ENCODE measurements around the gene CIB1.
"Not testable (repeated sequence)": the region's sequence is repeated elsewhere in the genome, so short reads cannot be mapped to it uniquely, and the experiment has no call there.

The CIB1 gene

DNA sequence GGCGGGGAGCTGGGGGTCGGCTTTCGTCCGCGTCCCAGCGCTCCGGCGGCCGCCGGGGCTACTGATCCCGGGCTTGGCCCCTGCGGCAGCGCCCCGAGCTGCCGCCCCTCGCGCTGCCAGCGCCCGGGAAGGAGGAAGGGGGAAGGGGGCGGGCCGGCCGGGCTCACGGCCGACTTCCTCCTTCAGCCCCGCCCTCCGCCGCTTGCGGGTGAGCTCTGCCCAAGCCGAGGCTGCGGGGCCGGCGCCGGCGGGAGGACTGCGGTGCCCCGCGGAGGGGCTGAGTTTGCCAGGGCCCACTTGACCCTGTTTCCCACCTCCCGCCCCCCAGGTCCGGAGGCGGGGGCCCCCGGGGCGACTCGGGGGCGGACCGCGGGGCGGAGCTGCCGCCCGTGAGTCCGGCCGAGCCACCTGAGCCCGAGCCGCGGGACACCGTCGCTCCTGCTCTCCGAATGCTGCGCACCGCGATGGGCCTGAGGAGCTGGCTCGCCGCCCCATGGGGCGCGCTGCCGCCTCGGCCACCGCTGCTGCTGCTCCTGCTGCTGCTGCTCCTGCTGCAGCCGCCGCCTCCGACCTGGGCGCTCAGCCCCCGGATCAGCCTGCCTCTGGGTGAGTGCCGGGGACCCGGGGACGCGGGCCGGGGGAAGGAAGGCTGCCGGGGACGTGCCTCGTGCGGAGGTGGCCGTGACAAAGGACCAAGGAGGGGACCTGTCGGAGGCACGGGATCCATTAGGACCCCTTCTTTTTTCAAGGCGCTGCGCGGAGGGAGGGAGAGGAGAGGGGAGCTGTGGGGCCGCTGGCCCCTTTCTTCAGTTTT lies 32.4 kb downstream of the CIB1 start, which contains the start of gene SEMA4B:
TSS of gene SEMA4B (plus strand) at position 201 of the 814 bp plus-strand sequence. CDS start at position 450, 249 bp downstream.
- FAIRE-seq (no peak), DNase-seq (ENCODE audit: extremely low spot score, insufficient read length, low read depth) (peak; percentile 84)

DNA sequence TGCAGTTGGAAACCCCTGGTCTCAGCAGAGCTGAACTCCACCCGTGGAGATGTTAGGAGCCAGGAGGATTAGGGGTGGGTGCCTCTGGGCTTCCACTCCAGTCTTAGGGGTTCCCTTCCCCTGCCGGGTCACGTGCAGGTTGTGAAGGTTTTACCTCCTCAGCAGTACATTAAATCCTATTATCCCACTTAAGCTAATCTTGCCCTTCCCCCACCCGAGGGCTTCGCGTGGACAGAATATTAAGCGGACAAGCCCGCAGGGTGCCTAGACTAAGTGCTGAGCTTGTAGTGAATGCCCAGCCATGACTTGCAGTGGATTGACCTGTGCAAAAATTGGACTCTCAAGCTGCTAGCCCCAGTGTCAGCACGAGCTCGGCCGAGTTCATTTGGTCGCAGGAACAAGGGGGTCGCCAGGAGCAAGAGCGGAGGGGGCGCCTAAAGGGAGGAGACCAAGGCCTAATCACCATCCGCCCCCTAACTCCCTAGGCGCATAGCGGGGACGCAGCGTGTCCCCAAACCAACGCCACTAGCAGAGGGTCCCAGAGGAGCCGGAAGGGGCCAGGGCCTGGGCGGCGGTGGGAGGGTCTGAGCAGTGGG lies 33.1 kb downstream of the CIB1 start:
- no peak for FAIRE-seq
- no peak for DNase-seq (ENCODE audit: extremely low spot score, insufficient read length, low read depth)

DNA sequence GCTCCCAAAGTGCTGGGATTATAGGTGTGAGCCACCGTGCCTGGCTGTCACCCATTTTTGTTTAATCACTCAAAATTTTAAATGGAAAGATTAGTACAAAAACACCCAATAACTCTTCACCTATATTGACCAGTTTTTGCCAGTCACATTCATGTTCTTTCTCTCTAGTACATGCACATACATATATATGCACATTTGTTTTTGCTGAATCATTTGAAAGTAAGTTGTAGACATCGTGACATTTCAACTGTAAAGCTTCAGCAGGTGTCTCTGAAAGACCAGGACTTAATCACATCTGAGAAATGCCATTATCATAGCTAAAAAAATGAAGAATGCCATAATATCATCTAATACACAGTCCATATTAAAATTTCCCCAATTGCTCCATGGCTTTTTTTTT lies 39.1 kb downstream of the CIB1 start:
- FAIRE-seq (no peak), DNase-seq (ENCODE audit: extremely low spot score, insufficient read length, low read depth) (no peak)

DNA sequence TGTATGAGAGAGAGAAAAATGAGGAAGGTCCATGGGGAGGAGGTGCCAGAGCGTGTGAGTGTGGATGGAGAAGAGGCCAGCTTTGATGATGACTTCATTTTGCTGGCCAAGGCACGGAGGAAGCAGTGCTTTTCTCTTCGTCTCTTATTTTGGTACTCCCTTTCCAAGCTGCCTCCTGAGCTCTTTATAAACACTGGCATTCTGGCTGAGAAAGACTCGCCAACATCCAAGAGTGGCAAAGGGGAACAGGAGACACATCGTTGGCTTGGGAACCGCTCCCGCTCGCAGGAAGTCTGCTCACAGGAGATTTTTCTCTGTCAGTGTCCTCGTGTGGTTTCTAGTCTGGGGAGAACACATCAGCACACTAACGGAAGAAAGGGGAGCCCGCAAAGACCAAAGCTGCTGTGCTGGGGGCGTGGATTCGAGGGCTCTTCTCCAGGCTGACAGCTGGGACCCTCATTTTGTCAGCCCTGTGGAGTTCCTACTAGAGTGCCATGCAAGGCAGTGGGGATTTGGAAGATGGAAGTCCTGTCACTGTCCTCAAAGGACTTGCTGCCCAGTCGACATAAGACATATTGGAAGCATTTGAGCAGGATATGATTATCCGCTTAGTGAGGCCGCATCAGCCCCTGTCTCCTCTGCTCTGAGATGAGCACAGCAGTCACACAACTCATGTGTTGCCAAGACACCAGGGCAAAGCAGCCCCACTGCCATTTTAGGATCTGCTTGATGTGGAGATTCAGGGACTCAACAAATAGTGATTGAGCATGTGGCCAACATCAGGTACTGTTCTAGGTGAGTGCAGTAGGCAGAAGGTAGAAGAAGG lies 40.6 kb downstream of the CIB1 start:
- FAIRE-seq (no peak), DNase-seq (ENCODE audit: extremely low spot score, insufficient read length, low read depth) (no peak)

DNA sequence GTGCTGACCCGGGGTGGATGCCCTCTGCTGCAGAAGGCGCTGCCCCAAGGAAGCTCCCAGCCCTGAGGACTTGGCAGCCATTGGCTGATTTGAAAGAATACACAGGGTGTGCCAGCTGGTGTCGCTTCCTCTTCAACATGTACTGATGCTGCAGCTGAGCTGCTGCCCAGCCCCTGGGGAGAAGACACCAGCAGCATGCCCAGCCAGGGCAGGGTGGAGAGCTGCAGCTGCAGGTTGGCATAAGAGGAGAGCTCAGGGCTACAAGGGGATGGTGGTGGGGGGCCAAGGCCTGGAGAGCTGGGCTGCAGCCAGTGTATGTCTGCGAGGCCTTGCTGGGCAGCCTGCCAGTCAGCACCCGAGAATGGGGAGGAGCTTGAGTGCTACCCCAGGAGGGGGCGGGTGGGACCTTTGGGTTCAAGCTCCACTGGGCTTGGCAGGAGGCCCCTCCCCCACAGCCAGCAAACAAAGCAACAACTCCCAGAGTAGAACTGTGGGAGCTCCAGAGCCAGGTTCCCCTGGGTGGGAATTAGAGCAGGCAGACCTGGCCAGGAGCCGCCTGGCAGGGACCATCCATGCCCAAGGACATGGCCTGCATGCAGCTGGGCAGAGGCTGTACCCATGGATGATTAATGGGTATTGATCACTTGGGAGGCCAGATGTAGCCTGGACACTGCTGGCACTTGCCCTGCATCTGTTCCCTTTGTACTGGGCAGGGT lies 41.8 kb downstream of the CIB1 start:
- DNase-seq (ENCODE audit: extremely low spot score, insufficient read length, low read depth) (no peak), FAIRE-seq (peak; percentile 82)

DNA sequence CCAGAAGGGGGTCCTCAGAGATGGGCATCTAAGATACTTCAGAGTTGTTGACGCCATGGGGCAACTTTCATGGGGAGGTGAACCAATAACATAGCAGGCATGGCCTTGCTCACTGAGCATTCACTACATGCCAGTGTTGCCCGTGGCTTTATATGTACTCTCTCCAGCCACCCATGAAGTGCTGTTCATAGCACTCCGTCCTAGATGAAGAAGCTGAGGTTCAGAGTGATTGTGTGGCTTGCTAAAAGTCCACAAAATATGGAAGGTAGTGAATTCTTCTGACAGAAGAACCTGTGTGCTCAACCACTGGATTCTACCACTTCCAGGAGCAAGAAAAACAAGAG lies 42.4 kb downstream of the CIB1 start:
- FAIRE-seq: no peak
- DNase-seq (ENCODE audit: extremely low spot score, insufficient read length, low read depth): no peak

DNA sequence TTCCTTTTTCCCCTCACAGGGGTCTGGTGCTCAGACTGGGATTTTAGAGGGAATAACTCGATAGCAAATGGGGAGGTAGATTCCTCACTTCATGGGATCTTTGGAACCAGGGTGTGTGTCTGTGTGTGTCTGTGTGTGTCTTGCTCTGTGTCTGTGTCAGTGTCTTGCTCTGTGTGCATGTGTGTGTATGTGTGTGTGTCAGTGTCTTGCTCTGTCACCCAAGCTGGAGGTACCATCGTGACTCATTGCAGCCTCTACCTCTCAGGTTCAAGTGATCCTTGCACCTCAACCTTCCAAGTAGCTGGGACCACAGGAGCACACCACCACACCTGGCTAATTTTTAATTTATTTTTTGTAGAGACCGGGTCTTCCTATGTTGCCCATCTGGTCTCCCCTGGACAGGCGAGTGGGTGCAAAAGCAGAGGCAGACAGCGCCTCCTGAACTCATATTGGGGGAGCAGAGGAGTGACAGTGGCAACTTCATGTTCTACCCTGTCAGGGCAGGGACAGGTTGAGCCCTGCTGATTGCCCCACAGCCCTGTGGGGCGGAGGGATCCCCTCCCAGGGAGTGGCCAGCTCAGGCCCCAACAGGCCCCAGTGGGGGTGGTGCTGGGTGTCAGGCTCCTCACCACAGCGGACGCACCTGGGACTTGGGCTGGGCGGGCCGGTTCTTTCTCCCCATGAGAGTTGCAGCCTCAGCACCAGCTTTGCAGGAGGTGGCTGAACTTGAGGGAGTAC lies 43.0 kb downstream of the CIB1 start:
- FAIRE-seq (peak; percentile 69), DNase-seq (ENCODE audit: extremely low spot score, insufficient read length, low read depth) (no peak)

DNA sequence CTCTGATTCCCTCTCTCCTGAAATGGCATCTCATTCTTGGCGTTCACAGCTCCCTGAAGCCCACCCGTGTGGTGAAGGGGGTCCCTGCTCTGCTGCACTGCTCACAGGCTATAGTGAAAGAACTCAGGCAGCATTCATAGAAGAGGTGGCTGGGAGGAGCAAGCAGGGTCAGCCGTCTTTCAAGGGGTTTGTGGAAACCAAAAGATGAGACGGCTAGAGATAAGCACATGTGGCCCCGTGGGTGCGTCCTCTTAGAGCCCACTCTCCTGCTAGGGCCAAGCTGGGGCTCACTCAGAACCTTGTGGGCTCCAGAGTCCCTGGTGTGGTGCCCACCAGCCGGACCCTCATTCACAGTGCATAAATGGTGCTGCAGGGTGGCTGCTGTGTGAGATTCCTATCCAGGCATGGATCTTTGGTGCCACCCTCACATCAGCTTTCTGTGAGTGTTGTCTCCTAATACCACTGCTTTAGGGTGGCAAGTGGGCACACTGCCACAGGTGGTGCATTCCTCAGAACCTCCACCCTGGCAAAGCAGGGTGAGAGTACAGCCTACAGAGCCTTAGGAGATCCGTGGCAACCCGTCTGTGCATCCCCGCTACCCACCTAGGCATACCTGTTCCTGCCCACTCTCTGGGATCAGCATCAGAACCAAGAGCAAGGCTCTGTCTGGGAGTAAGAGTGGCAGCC lies 43.8 kb downstream of the CIB1 start:
- no peak for FAIRE-seq
- DNase-seq (ENCODE audit: extremely low spot score, insufficient read length, low read depth): no peak

DNA sequence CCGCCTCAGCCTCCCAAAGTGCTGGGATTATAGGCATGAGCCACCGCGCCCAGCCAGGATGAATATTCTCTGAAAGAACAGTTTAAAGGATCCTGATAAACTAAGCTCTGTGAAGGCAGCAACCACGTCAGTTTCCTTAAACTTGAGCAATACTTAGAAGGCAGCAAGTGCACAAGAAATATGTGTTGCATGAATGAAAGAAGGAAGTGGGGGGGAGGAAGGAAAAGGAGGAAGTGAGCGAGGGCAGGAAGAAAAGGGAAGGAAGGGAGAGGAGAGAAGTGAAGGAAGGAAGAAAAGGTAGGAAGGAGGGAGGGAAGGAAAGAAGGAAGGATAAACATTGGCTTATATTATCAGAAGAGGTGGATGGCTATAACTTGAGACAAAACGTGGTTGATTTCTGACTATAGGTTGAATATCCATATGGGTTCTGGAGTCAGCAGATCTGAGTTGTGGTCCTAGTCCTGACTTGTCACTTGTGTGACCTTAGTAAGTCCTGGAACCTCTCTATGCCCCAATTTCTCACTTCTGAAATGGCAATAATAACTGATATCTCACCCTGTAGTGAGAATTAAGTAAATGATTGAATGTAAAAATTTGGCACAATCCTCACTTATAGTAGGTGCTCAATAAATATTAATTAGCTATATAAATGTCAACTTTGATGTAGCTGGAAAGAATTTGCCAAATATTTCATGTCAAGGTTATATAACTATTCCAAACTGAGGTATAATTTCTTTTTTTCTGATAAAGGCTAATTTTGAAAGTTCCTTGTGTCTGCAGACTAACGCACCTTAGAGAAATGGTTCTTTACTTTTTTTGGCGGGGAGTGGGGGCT lies 44.6 kb downstream of the CIB1 start:
- FAIRE-seq (no peak), DNase-seq (ENCODE audit: extremely low spot score, insufficient read length, low read depth) (no peak)

DNA sequence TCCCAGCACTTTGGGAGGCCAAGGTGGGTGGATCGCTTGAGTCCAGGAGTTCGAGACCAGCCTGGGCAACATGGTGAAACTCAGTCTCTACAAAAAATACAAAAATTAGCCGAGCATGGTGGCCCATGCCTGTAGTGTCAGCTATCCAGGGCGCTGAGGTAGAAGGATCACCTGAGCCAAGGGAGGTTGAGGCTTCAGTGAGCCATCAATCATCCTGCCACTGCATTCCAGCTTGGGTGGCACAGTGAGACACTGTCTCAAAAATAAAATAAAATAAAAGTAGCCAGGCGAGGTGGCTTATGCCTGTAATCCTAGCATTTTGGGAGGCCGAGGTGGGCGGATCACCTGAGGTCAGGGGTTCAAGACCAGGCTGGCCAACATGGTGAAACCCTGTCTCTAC lies 45.7 kb downstream of the CIB1 start:
- DNase-seq (ENCODE audit: extremely low spot score, insufficient read length, low read depth); FAIRE-seq: not testable (repeated sequence)

DNA sequence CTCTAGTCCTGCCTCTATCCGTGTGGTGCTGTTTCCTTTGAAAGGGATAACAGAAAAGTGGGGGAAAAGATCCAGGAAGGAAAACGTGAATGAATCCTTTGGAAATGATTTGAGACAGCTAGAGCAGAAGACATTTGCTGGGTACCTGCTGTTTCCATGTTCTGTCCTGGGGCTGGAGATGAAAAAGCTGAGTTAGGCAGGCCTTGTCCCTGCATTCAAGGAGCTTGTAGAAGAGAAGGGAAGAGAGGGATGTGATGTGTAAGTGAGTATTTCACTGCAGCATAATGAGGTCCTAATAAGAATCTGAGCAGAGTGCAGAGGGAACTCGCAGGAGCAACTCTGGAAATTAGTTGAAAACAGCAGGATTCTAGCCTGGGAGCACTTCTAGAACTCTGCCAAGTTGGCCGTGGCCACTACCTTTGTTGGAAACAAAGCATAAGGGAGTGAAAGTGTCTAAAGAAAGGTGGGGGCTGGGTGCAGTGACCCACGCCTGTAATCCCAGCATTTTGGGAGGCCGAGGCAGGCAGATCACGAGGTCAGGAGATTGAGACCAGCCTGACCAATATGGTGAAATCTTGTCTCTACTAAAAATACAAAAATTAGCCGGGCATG lies 46.4 kb downstream of the CIB1 start:
- DNase-seq (ENCODE audit: extremely low spot score, insufficient read length, low read depth): no peak
- FAIRE-seq: no peak

DNA sequence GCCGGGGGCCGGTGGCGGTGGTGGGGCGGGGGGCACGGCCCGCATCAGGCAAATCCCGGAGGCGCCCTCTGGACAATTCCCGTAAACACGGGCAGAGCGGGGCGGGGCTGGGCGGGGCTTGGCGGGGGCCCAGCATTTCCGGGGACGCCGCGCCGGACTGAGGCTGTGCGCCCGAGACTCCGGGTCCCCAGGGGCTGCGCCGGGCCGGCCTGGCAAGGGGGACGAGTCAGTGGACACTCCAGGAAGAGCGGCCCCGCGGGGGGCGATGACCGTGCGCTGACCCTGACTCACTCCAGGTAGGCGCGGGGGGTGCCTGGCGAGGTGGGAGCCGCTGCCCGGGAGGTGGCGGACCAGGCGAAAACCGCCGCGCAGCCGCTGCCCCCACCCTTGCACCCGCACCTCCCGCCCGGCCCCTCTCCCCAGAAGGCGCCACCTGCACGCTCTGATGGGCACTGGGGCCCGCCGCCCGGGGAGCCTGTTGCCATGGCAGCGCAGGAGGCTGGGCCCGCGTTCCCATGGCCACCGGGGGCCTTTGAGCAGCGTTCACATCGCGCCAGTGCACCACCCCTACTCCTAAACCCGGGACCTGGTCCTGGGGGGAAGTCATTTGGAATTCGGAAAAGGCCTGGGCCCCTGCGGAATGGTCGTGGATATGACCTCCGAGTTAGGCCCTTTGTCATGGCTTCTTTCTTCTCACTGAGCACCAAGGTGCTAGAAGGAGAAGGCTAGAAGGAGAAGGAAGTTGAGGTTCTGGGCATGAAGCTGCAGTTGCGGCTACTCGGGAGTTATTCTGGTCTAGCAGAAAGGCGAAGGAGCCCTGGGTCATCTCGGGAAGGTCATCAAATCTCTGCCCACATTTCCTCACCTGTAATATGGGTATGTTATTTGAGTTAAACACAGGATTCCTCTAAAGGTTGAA lies 48.7 kb downstream of the CIB1 start:
- FAIRE-seq: peak; percentile 60
- DNase-seq (ENCODE audit: extremely low spot score, insufficient read length, low read depth): peak; percentile 78

DNA sequence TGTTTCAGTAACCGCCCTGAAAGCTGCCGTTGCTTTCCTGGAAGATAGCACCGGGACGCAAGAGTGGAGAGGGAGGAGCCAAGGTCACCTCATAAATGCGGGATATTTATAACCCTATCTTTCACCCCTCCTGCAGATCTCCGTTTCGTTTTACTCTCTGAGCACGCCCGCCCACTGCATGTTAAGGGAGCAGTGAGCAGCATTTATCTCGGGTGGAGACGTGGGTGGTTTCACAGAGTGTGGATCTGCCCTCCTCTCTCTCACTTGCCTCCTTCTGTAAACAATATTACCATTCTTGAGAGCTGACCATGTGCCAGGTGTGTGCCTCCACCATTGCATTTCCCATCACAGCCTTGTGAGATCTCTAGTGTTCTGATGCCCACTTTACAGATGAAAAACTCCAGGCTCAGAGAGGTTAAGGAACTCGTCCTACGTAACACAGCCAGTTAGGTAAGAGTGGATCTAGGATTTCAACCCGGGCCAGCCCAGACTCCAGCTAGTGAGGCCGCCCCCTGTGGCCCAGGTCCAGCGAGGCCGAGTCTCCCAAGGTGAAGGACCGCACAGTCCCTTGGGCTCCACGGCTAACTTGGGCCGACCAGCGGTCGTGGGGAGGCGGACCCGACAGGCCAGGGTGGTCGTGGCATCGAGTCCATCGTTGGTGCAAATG lies 49.5 kb downstream of the CIB1 start:
- FAIRE-seq (peak; percentile 86), DNase-seq (ENCODE audit: extremely low spot score, insufficient read length, low read depth) (peak; percentile 28)

DNA sequence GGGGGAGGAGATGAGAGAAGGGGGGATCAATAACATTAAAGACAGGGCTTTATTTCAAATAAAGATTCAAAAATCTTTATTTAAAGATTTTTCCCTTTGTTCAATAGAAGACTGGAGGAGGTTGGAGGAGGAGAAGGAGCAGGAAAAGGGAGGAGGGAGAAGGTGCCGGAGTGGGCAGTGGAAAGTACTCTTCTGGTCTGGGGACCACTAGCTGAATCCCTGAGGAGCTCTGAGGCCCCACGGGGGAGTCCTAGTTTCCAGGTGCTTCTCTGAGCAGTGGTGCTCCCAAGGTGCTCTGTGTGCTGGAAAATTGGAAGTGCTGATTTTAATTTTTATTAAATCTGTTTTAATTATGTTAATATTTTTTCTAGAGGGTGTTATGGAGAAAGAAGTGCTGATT lies 52.0 kb downstream of the CIB1 start:
- no peak for FAIRE-seq
- no peak for DNase-seq (ENCODE audit: extremely low spot score, insufficient read length, low read depth)
